KOPT-K1 (cell line): ENCODE results near the gene SLC25A22.

Experiments used
- H3K27ac ChIP-seq: fragments of 200-600 bp; sonication (generic); 2 replicates; pipeline ENCODE4 v1.5.1; 2016; ENCODE audit warnings: antibody characterized with exemption, mild to moderate bottlenecking, low read depth, low read length; ENCODE audit not compliant: poor library complexity, severe bottlenecking
- H3K36me3 ChIP-seq: fragments of 200-600 bp; sonication (generic); 2 replicates; pipeline ENCODE4 v1.5.1; 2017; ENCODE audit warnings: antibody characterized with exemption, mild to moderate bottlenecking, low read length, moderate library complexity; ENCODE audit not compliant: insufficient read depth
- H3K9me3 ChIP-seq: fragments of 200-600 bp; sonication (generic); 2 replicates; pipeline ENCODE4 v1.5.1; 2017; ENCODE audit warnings: antibody characterized with exemption, low read length, mild to moderate bottlenecking; ENCODE audit not compliant: insufficient read depth, poor library complexity, severe bottlenecking

The SLC25A22 gene

GRCh38 chr11:794013-794765, 3.9 kb downstream of the SLC25A22 start:
- H3K27ac ChIP-seq = no peak overlapping the region

GRCh38 chr11:793556-793955, 4.5 kb downstream of the SLC25A22 start:
- Histone ChIP-seq H3K36me3 (peaks cover 40% of the 10 kb centered on the region; the same call in 1 of the 2 replicates), H3K27ac (no peak overlapping the region), H3K9me3 (no peaks in the 10 kb centered on the region)

More at GRCh38 chr11:794013-794765, 3.9 kb downstream of the SLC25A22 start:
- Histone ChIP-seq H3K36me3 (peaks cover 43% of the 10 kb centered on the region; the same call in 1 of the 2 replicates), H3K9me3 (no peaks in the 10 kb centered on the region)

- H3K36me3 ChIP-seq = peaks cover 40% of the 10 kb centered on the region; the same call in 1 of the 2 replicates
- H3K27ac ChIP-seq = no peak overlapping the region
- no peaks in the 10 kb centered on the region for H3K9me3 ChIP-seq
Measured at GRCh38 chr11:792873-793272, 5.2 kb downstream of the SLC25A22 start.

- no peak overlapping the region for H3K27ac ChIP-seq
- peaks cover 40% of the 10 kb centered on the region; the same call in 1 of the 2 replicates for H3K36me3 ChIP-seq
- no peaks in the 10 kb centered on the region for H3K9me3 ChIP-seq
Measured at GRCh38 chr11:792535-792821, 5.6 kb downstream of the SLC25A22 start.

- H3K36me3 ChIP-seq = peaks cover 40% of the 10 kb centered on the region; the same call in 1 of the 2 replicates
- no peaks in the 10 kb centered on the region for H3K9me3 ChIP-seq
- no peak overlapping the region for H3K27ac ChIP-seq
Measured at GRCh38 chr11:791658-792534, 6.2 kb downstream of the SLC25A22 start.

GRCh38 chr11:790721-791564, 7.1 kb downstream of the SLC25A22 start:
- peaks cover 40% of the 10 kb centered on the region; the same call in 1 of the 2 replicates for H3K36me3 ChIP-seq
- no peaks in the 10 kb centered on the region for H3K9me3 ChIP-seq
- no peak overlapping the region for H3K27ac ChIP-seq

GRCh38 chr11:789943-790342, 8.1 kb downstream of the SLC25A22 start, which contains the start of gene CEND1:
TSS of gene CEND1 (minus strand) at chr11:790090. CDS start at chr11:788576, 1,514 bp downstream.
- no peak within 1 kb of the TSS for H3K27ac ChIP-seq

GRCh38 chr11:788953-789940, 8.8 kb downstream of the SLC25A22 start:
- no peak overlapping the region for H3K27ac ChIP-seq
- peaks cover 34% of the 10 kb centered on the region; the same call in 1 of the 2 replicates for H3K36me3 ChIP-seq
- no peaks in the 10 kb centered on the region for H3K9me3 ChIP-seq

More at GRCh38 chr11:789943-790342, 8.1 kb downstream of the SLC25A22 start, which contains the start of gene CEND1:
- H3K9me3 ChIP-seq = no peaks in the 10 kb centered on the region
- peaks cover 40% of the 10 kb centered on the region; the same call in 1 of the 2 replicates for H3K36me3 ChIP-seq

- Histone ChIP-seq H3K9me3 (no peaks in the 10 kb centered on the region), H3K27ac (no peak overlapping the region), H3K36me3 (peaks cover 23% of the 10 kb centered on the region; the same call in 1 of the 2 replicates)
Measured at GRCh38 chr11:788009-788640, 10.0 kb downstream of the SLC25A22 start.

- no peak overlapping the region for H3K27ac ChIP-seq
- peaks cover 14% of the 10 kb centered on the region; the same call in 1 of the 2 replicates for H3K36me3 ChIP-seq
- no peaks in the 10 kb centered on the region for H3K9me3 ChIP-seq
Measured at GRCh38 chr11:787084-787675, 10.9 kb downstream of the SLC25A22 start.

- H3K36me3 ChIP-seq = peaks cover 7% of the 10 kb centered on the region; the same call in 1 of the 2 replicates
- H3K9me3 ChIP-seq = no peaks in the 10 kb centered on the region
- no peak overlapping the region for H3K27ac ChIP-seq
Measured at GRCh38 chr11:786235-787083, 11.6 kb downstream of the SLC25A22 start.

GRCh38 chr11:783581-784015, 14.5 kb downstream of the SLC25A22 start:
- no peaks in the 10 kb centered on the region for H3K9me3 ChIP-seq
- peaks cover 12% of the 10 kb centered on the region; the same call in 1 of the 2 replicates for H3K36me3 ChIP-seq
- H3K27ac ChIP-seq = no peak overlapping the region
